GM19240 (cell line): Measurements from ENCODE around the gene KRTAP10-4.
"Not testable (repeated sequence)": the region's sequence is repeated elsewhere in the genome, so short reads cannot be mapped to it uniquely, and the experiment has no call there.

ENCODE experiments used
- DNase-seq: peaks from one replicate; pipeline ENCODE4 v3.0.0; 2011; ENCODE audit warnings: low spot score; ENCODE audit not compliant: insufficient read length

Gene KRTAP10-4

GRCh38 chr21:44579056-44579832, 5.7 kb downstream of the KRTAP10-4 start:
- no peak for DNase-seq

GRCh38 chr21:44579833-44580144, 6.3 kb downstream of the KRTAP10-4 start:
- DNase-seq = no peak

DNA sequence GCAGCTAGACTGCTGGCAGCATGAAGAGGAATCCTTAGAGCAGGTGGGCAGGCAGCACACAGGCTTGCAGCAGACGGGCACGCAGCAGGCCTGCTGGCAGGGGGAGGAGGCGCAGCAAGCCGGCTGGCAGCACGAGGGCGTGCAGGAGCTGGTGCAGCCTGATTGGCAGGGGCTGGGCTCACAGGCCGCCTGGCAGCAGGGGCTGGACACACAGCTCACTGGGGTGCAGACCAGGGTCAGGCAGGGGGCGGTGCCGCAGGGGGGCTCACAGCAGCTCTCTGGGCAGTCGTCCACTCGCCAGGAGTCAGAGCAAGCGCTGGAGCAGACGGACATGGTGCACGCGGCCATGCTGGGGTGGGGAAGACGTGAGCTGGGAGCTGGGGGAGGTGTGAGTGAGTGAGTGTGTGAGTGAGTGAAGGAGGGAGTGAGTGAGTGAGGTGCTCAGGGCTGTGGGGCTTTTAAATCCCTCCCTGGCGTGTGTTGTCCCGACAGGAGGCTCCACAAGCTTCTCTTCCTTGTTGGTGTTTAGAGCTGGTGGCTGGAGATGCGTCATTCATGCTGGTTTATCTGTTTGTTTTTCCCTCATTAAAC, 6.8 kb downstream of the KRTAP10-4 start, which contains the start of gene KRTAP10-5:
KRTAP10-5 (minus strand) TSS at position 374 of the 591 bp plus-strand sequence; CDS start at position 348, 26 bp downstream.
- DNase-seq = not testable (repeated sequence)

DNA sequence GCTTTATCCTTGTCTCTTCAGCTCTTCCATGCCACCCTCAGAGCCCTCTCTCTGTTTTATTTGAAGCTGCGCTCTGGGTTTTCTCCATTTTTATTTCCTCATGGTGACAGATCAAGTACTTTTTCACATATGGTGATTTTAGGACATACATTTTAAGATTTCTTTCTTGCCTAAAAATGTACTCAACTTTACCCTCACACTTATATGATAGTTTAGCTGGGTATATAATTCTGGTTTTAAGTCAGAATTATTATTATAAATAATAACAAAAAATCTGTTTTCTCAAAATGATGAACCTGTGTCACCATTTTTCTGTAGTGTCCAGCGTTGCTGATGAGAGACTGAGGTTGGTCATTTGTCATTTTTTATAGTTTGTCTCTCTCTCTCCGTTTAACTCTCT, 7.6 kb downstream of the KRTAP10-4 start:
- DNase-seq = no peak

DNA sequence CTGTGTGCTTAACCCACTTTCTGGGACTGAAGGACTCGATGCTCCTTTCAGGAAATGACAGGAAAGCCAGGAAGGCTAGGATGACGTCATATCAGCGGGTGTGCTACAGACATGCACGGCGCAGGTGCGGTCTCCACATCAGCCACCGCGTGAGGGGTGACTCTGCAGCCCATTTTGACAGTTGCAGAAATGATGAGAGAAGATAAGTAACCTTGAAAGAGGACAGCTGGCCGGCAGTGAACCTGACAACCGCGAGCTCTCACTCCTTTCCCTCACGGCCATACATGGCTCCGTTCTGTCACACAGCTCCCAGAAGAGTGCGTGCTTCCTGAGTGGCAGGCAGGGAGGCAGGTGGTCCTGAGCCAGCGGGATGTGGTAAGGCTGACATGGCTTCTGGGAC, 8.5 kb downstream of the KRTAP10-4 start:
- DNase-seq = no peak

DNA sequence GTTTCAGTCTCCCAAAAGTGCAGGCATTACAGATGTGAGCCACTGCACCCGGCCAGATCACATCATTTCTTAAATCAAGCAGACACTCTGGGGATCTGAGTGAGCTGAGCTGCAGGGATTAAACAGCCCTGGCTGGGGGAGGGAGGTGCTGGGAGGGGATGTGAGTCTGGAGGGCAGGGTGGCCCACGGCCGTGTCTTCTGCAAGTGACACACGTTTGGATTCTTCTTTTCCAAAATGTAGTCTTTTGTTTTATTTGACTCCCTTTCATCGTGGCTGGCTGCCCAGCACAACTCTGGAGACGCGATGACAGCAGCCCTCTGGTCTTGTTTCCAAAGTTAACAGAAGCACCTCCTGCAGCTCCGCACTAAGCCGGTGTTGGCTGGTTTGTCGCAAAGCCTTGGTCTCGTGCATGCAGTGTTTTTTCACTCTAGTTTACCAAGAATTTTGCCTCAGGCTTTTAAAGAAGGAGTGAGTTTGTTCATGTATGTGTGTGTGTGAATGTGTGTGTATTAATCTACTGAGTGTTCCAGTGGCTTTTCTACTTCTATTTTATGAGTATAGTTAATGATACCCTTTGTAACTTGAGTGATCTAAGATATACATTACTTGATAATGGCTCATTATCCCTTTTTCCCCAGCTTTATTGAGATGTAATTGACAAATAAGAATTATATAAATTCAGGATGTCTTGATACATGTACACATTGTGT, 9.7 kb downstream of the KRTAP10-4 start:
- no peak for DNase-seq

DNA sequence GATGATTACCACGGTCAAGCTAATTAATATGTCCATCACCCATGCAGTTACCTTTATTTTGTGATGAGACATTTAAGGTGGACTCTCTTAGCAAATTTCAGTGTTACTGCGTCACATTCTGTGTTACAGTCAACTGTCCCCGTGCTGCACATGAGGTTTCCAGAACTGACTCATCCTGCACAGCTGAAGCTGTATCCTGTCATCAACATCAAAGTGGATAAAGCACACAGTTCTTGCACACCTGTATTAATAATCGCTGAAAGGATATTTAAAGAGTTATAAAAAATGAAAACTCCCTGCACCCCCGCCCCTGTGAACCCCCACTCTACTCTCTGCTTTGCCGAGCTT, 10.2 kb downstream of the KRTAP10-4 start:
- no peak for DNase-seq

- DNase-seq = no peak
Measured at GRCh38 chr21:44585892-44586291, 12.4 kb downstream of the KRTAP10-4 start.

DNA sequence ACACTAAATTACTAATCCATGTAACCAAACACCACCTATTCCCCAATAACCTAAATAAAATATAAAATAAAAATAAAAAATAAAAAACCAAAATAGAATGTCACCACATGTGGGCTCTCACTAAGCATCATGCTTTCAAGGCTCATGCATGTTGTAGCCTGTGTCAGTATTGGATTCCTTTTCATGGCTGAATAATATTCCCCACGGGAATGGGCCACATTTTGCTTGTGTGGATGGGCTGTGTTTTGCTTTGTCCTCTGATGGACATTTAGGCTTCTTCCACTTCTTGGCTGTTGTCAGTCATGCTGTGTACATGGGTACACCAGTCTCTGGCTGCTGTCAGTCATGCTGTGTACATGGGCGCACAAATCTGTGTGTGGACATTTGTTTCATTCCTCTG, 15.6 kb downstream of the KRTAP10-4 start:
- DNase-seq = no peak

GRCh38 chr21:44589586-44590305, 16.2 kb downstream of the KRTAP10-4 start:
- DNase-seq = no peak

GRCh38 chr21:44590311-44590721, 16.8 kb downstream of the KRTAP10-4 start:
- no peak for DNase-seq

- DNase-seq = not testable (repeated sequence)
Measured at GRCh38 chr21:44590897-44591800, 17.6 kb downstream of the KRTAP10-4 start.

GRCh38 chr21:44591801-44592130, 18.2 kb downstream of the KRTAP10-4 start:
- DNase-seq = not testable (repeated sequence)

DNA sequence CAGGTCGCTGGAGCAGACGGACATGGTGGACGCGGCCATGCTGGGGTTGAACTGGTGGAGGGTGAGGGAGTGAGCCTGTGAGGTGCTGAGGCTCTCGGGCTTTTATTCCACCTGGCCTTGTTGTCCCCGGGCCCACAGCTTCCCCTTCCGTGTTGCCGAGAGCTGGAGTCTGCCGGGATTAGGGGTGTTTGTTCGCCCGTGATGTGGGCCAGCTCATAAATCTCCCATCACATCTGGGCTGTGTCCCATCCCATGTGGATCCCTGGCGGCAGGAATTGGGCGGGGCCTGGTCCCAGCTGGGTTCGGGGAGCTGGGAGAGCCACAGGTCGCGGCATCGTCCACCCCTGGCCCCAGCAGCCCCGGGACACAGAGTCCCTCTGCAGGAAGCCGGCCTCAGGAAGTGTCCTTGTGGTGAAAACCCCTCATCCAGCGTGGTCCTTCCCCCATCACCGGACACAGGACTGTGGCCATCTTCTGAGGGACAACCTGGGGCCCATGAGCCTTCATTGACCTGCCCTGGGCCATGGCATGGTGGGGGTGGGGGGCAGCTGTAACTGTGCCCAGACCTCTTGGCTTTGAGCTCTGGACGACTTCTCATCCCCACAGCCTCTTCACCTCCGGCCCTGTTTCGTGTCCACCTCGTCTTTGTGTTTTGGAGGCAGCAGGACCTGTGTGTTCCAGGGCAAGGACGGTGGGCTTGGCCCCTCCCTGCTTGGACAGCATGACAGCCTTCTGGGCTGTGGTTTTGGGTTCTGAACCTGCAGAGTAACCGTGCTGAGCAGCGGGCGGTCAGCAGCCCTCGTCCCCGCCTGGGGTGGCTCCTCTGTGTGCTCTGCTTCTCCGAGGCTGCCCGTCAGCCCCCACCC, 19.1 kb downstream of the KRTAP10-4 start, which contains the start of gene KRTAP10-6:
KRTAP10-6 (minus strand) TSS at position 60 of the 866 bp plus-strand sequence; CDS start at position 39, 21 bp downstream.
- no peak for DNase-seq

- no peak for DNase-seq
Measured at GRCh38 chr21:44593598-44594405, 20.3 kb downstream of the KRTAP10-4 start.

- DNase-seq = no peak
Measured at GRCh38 chr21:44594406-44594916, 20.9 kb downstream of the KRTAP10-4 start.

- no peak for DNase-seq
Measured at GRCh38 chr21:44595524-44595923, 22.0 kb downstream of the KRTAP10-4 start.

DNA sequence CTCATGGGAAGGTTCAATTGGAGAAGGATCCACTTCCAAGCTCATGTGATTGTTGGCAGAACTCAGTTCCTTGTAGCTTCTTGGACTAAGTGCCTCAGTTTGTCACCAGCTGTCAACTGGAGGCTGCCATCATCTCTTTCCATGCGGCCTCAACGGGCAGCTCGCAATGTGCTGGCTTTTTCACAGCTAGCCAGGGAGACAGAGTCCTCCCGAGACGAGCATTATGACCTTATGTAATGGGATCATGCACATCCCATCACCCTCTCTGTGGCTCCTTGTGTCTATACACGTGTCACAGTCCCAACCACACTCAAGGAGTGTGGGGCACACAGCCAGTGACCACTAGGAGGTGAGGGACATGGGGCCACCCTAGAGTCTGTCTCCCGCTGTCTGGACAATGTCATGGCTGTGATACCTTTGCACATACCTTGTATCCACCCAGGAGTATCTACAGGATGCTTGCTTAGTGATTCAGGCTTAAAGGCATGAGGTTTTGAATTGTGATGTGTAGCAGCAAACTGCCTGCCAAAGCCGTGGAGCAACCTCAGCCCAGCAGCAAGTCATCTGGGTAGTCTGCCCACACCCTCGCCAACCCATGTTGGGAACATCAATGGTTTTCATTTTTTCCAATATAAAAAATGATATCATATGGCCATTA, 22.7 kb downstream of the KRTAP10-4 start:
- DNase-seq = no peak
